Measurements from ENCODE around the gene RIMKLA.

DNA sequence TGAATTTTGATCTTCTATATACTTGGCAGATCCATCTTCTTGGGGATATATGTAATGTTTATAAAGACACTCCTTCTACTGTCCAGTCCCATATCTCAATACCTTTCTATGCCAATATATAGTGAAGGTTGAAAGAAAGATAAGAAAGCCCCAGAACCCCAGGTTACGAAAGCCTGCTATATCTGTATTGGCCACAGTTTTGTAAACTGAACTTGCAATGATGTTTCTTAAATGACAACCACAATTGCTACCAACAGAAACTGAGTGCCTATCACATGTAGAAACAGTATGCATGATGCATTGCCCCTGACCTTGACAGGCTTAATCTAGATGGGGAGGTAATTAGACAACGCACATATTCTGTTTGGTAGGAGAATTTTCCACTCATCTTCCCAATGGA is 7.8 kb upstream of the RIMKLA start:
- TF ChIP-seq POLR2AphosphoS5 (IDR thresholded peaks at IDR 0.05; ENCODE audit: borderline replicate concordance, low read depth, low read length) (no peak), EZH2 (IDR thresholded peaks at IDR 0.05) (no peak)
